HG02884 (cell line): ENCODE measurements around the gene CDK10.

Source experiments
- ATAC-seq: cut with Tn5 transposase; IDR thresholded peaks from one replicate; pipeline ENCODE4 v1.9.1; 2021; ENCODE audit warnings: mild to moderate bottlenecking, moderate library complexity; ENCODE audit not compliant: unreplicated experiment

Gene CDK10

DNA sequence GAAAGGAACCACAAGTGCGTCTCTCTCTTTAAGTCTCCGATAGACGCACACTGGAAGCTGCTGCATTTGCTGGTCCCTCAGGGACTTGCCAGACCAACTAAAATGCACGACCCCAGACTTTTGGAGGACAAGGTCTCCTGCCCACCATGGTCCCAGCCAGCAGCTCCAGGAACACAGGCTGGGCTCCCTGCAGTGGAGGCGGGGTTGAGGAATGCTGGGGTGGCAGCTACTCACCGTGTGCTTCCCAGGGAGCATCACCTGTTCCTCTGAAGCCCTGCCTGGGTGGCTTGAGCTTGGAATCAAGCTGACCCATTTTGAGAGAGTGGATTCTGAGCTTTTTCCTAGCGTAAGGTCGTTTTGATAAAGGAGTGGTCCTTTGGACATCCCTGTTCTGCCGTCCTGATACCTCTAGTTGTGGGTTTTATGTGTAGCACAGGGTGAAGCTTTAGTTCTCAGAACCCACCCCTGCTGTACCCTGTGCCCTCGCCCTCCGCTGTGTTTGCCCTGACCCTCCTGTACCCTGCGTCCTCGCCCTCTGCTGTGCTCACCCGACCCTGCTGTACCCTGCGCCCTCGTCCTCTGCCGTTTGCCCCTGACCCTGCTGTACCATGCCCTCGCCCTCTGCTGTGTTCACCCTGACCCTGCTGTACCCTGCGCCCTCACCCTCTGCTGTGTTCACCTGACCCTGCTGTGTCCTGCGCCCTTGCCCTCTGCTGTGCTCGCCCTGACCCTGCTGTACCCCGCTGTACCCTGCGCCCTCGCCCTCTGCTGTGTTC is 45.8 kb downstream of the CDK10 start:
- ATAC-seq, result no peak

DNA sequence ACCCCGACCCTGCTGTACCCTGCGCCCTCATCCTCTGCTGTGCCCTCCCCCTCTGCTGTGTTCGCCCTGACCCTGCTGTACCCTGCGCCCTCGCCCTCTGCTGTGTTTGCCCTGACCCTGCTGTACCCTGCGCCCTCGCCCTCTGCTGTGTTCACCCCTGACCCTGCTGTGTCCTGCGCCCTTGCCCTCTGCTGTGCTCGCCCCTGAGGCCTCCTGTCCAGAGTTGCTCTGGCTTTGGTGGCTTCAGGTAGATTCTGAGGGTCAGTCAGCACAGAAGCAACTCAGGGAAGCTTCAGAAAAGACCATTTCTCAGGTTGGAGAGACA is 46.4 kb downstream of the CDK10 start:
- ATAC-seq, result no peak

DNA sequence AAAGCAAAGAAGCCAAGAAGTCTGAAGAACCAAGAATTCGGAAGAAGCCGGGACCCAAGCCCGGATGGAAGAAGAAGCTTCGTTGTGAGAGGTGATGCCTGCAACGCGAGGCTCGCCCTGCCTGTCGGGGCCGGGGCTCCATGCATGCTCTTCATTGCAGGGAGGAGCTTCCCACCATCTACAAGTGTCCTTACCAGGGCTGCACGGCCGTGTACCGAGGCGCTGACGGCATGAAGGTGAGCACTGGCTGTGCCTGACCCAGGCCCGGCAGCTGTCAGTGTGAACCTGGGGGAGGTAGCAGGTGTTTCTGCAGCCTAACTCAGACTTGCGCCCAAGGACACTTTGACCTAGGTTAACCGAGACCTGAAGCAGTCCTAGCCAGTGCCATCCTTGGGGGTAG is 46.8 kb downstream of the CDK10 start:
- no peak for ATAC-seq

DNA sequence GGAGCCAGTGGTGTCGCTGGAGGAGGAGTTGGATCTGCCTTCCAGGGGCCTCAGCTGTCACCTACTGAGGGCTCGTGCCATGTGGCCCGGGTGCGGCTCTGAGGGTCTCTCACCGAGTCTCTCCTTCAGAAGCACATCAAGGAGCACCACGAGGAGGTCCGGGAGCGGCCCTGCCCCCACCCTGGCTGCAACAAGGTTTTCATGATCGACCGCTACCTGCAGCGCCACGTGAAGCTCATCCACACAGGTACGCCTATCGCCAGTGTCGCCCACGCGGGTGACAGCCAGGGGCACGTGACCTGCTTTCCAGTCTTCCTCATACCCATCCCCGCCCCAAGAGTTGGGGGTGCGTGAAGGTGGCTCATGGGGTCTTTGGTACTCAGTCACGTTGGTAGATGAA is 47.3 kb downstream of the CDK10 start:
- no peak for ATAC-seq

DNA sequence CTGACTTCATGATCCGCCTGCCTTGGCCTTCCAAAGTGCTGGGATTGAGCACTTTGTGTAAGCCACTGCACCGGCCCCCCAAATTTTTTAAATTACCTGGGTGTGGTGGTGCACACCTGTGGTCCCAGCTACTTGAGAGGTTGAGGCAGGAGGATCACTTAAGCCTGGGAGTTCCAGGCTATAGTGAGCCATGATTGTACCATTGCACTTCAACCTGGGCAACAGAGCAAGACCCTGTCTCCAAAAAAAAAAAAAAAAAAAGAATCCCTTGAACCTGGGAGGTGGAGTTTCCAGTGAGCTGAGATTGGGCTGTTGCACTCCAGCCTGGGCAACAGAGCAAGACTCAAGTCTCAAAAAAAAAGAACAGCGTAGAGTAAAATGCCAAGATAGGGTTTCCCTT is 50.1 kb downstream of the CDK10 start:
- ATAC-seq, result no peak

DNA sequence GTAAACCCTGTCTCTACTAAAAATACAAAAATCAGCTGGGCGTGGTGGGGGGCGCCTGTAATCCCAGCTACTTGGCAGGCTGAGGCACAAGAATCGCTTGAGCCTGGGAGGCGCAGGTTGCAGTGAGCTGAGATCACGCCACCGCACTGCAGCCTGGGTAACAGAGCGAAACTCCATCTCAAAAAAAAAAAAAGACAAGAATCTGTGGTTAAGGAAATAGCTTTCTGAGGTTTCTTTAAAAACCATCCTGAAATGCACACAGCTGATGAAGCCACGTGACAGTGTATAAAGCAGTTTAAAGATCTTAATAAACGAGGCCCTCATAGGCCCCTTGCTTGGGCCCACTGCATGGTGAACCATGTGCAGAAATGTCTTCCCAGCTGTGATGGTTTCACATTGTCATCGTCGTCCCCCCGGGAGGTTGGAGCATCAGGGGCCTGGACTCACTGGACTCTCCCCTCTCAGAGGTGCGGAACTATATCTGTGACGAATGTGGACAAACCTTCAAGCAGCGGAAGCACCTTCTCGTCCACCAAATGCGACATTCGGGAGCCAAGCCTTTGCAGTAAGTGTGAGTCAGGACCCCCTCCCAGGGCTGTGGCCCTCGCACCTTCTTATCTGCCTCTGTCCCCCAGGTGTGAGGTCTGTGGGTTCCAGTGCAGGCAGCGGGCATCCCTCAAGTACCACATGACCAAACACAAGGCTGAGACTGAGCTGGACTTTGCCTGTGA is 51.0 kb downstream of the CDK10 start:
- ATAC-seq, result no peak

DNA sequence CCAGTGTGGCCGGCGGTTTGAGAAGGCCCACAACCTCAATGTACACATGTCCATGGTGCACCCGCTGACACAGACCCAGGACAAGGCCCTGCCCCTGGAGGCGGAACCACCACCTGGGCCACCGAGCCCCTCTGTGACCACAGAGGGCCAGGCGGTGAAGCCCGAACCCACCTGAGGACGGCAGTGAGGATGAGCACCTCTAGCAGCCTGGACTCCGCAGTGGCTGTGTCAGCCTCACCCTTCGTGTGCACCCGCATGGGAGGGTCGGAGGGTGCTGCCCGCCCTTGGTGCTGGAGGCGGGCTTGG is 51.5 kb downstream of the CDK10 start:
- no peak for ATAC-seq

DNA sequence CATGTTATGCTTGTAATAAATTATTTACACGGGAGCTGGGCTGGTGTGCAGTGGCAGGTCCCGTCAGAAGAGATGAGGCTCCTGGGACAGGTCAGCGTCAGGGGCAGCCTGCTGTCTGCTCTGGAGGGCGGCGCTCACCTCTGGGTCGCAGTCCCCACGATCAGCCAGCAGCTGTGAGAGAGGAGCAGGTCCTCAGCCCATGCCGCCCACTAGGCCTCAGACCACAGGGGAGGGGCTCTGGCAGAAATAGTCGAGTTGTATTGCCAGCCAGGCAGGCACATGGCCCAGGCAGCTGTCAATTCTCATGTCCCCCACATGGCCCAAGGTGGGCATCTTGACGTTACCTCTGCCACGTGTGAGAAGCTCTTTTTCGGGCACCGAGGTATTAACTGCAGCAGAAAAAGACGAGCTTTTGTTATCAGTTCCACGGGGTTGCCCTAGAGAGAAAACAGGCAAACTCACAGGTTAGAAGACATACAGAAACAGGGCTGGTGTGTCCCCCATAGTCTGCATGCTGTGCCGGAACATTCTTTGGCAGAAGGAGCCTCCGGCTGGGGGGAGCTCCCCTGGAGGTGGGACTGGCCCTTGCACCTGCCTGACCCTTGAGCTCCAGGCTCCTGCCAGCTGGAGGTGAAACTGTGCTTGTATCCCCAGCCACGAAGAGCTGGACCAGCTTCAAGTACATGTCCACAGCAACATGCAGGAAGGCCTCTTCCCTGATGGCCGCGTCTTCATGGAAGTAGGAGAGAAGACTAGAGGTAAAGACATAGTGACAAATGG is 52.2 kb downstream of the CDK10 start:
- ATAC-seq, result no peak

DNA sequence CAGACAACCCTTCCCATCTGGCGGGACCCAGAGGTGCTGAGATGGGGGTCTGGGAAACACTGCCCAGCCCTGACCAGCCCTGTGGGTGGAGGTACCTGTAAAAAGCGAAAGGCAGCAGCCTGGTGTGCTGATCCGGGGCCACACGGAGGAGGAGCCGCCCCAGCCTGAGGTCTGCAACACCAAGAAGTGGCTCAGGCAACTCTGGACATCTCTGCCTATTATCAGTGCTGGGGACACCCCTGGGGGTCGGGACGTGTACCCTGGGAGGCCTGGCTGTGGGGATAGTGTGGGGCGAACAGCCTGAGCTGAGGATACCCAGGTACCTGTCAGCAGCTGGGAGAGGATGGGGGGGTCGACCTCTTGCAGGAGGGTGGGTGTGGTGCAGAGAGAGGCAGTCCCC is 52.9 kb downstream of the CDK10 start:
- ATAC-seq, result no peak

DNA sequence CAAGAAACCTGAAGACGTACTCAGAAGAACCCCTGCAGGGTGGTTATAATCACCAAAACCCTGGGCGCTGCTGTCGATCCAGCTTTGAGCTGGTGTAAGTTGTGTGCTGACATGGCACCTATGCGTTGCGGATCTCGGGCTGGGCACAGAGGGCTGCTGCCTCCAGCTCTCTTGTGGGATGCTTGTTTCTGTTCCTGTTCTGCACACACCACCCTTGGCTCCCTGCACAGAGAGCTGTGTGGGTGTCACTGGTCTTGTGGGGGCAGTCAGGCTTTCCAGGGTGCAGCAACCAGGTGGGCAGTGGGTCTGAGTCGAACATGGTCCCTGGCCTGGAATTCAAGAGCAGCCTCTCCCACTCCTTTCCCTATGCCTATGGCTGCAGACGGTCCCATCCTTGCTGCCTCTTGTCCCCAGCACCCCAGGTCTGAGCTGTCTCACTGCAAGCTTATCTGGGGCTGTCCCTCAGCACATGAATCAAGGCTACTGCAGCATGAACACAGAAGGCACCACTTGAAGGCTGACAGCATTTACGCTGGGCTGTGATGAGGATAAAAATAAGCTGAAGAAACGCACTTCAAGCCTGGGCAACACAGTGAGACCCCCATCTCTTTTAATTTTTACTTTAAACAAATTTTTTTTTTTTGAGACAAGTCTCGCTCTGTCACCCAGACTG is 55.0 kb downstream of the CDK10 start:
- ATAC-seq, result no peak

DNA sequence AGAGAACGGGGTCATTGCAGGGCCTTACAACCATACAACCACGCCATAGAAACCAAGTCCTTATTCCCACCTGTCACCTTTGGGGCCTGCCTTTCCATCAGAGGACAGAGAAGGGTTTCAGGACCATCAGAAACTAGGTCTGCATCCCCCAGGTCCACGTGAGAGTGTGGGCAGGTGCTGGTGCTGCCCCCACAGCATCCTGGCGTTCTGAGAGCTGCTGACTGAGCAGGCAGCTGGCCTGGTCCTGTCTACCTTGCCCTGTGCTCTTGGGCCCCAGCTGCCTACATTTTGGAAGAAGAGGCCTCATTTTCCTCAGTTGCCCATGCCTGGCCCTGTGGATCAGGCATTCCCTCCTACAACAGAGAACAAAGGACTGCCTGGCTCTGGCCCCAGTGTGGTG is 56.5 kb downstream of the CDK10 start:
- no peak for ATAC-seq

DNA sequence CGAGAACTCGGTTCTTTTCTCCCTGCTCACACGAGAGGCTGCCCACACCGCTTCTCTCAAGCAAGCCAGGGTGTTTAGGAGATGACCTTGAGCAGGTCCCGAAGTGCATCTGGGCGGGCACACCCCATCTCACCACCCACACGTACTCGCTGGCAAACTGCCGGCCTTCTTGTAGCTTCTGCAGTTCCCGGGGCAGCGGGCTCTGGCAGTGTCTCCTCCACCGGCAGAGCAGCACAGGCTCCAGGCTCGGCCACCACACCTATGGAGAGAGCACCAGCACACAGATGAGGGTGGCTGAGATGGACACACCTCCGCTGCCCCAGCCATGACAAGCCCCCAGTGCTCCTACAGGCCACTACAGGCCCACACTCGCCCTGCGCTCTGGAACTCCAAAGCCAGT is 58.3 kb downstream of the CDK10 start:
- ATAC-seq, result no peak
